Renal cortex interstitium (tissue), 11 donors: ENCODE results near the gene POTEC. TPM values are rescaled to one million over a fixed set of nuclear protein-coding genes. Genes with fewer than 3 reads are reported as not detected.
"Not testable (repeated sequence)": the region's sequence is repeated elsewhere in the genome, so short reads cannot be mapped to it uniquely, and the experiment has no call there.

ENCODE experiments used
- DNase-seq, 11 donors: peaks; one replicate each; pipeline ENCODE4 v3.0.0-alpha.2; 2013; ENCODE audit warnings: low read depth in 9 of 11, low spot score in 4 of 11; ENCODE audit errors: extremely low read depth in 1 of 11
- polyA plus RNA-seq, 3 donors: library from polyadenylated mRNA; unstranded; fragments of 120-200 nt; gene quantifications; one replicate each; pipeline ENCODE4 v1.2.1, GENCODE V29; 2013; ENCODE audit not compliant: insufficient read length in 3 of 3

POTEC gene
- polyA plus RNA-seq, 3 donors, result 0.06 to 0.09 (median 0.08) TPM

DNA sequence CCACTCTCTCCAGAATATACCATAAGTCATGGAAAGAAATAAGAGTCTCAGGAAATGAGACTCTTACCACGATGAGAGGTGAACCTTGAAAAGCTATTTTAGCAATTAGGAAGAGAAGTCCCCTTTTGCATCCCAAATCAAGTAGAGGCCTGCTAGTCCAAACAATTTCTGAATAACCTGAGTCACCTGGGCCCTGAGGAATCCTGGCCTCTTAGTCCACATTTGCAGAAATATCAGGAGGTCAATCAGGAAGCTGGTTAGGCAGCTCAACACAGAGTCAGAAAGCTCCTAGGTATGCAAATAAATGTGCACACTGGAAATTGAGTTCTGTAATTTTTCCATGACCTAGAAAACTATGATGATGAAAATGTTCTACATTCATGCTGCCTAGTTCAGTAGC, 77.4 kb downstream of the POTEC start:
- not testable (repeated sequence) for DNase-seq

Other genes with a start within 250 kb of the POTEC start
- under 1 TPM in 2 of 3 donors, not detected in 1; 0.08 to 0.14 TPM for gene ANKRD30B, start 204.6 kb upstream of the POTEC start, polyA plus RNA-seq